ENCODE measurements around the gene ANKS1B. TPM values are rescaled to one million over a fixed set of nuclear protein-coding genes. Genes with fewer than 3 reads are reported as not detected.
"Not testable (repeated sequence)": the region's sequence is repeated elsewhere in the genome, so short reads cannot be mapped to it uniquely, and the experiment has no call there.

Gene ANKS1B
- total RNA-seq, 8 experiments from 2014 or later = 4.4 to 49.1 (median 14.2) TPM

- WGBS, 10 experiments = 33 to 100% (median 76%) methylated on average over 1 to 2 of the region's 2 CpGs; no CpG with 5 or more reads in 2 of the 10 experiments
- ATAC-seq (replicated peaks in 6 of 8) = no peak
These were observed 1137.5 kb downstream of the ANKS1B start for GRCh38 chr12:98847242-98847641.

GRCh38 chr12:98845957-98846356 lies 1138.8 kb downstream of the ANKS1B start:
- no peaks in the 10 kb centered on the region for H3K4me1 ChIP-seq (replicated peaks in 1 of 2)
- in situ Hi-C loops (cut with MboI; ENCODE audit: low pct_unique_long_range_greater_than_20kb in 2 of 9, low sequenced_read_pairs in 9 of 9, unreplicated experiment in 9 of 9) = no loop called here
- peak in 2 of 8 experiments; percentile 38 to 59 for ATAC-seq (replicated peaks in 6 of 8)
- H3K27ac ChIP-seq = no peak overlapping the region
- H3K4me3 ChIP-seq = no peak overlapping the region

More at GRCh38 chr12:98847242-98847641, 1137.5 kb downstream of the ANKS1B start:
- Histone ChIP-seq H3K4me3 (no peak overlapping the region), H3K27ac (no peak overlapping the region), H3K4me1 (replicated peaks in 1 of 2) (no peaks in the 10 kb centered on the region)
- in situ Hi-C loops (cut with MboI; ENCODE audit: low pct_unique_long_range_greater_than_20kb in 2 of 9, low sequenced_read_pairs in 9 of 9, unreplicated experiment in 9 of 9) = no loop called here

- Histone ChIP-seq H3K27ac (no peak overlapping the region), H3K4me3 (no peak overlapping the region), H3K4me1 (replicated peaks in 1 of 2) (no peaks in the 10 kb centered on the region)
- in situ Hi-C loops (cut with MboI; ENCODE audit: low pct_unique_long_range_greater_than_20kb in 2 of 9, low sequenced_read_pairs in 9 of 9, unreplicated experiment in 9 of 9) = no loop called here
- 6 to 100% (median 91%) methylated on average over 1 to 3 of the region's 3 CpGs for WGBS, 10 experiments
- ATAC-seq (replicated peaks in 6 of 8) = no peak
These were observed 1144.4 kb downstream of the ANKS1B start for GRCh38 chr12:98840325-98840724.

GRCh38 chr12:98838231-98838647 lies 1146.5 kb downstream of the ANKS1B start:
- H3K4me1 ChIP-seq (replicated peaks in 1 of 2) = no peaks in the 10 kb centered on the region
- peak in 3 of 8 experiments; percentile 46 to 75 (median 65) for ATAC-seq (replicated peaks in 6 of 8)
- 0 to 85% (median 58%) methylated on average over 1 to 7 of the region's 7 CpGs; no CpG with 5 or more reads in 1 of the 10 experiments for WGBS, 10 experiments
- no peak overlapping the region for H3K4me3 ChIP-seq
- in situ Hi-C loops (cut with MboI; ENCODE audit: low pct_unique_long_range_greater_than_20kb in 2 of 9, low sequenced_read_pairs in 9 of 9, unreplicated experiment in 9 of 9) = no loop called here
- H3K27ac ChIP-seq = no peak overlapping the region

- WGBS, 10 experiments = 43 to 100% (median 86%) methylated on average over 1 to 10 of the region's 12 CpGs; no CpG with 5 or more reads in 1 of the 10 experiments
- H3K4me1 ChIP-seq (replicated peaks in 1 of 2); in situ Hi-C loops (cut with MboI; ENCODE audit: low pct_unique_long_range_greater_than_20kb in 2 of 9, low sequenced_read_pairs in 9 of 9, unreplicated experiment in 9 of 9); H3K27ac ChIP-seq; H3K4me3 ChIP-seq; ATAC-seq (replicated peaks in 6 of 8): not testable (repeated sequence)
These were observed 1147.5 kb downstream of the ANKS1B start for GRCh38 chr12:98837134-98837752.

GRCh38 chr12:98830657-98831056 lies 1154.1 kb downstream of the ANKS1B start:
- no peak overlapping the region for H3K27ac ChIP-seq
- no peaks in the 10 kb centered on the region for H3K4me1 ChIP-seq (replicated peaks in 1 of 2)
- ATAC-seq (replicated peaks in 6 of 8) = no peak
- in situ Hi-C loops (cut with MboI; ENCODE audit: low pct_unique_long_range_greater_than_20kb in 2 of 9, low sequenced_read_pairs in 9 of 9, unreplicated experiment in 9 of 9) = no loop called here
- H3K4me3 ChIP-seq = no peak overlapping the region
- 60 to 96% (median 81%) methylated on average over 1 to 7 of the region's 7 CpGs; no CpG with 5 or more reads in 1 of the 10 experiments for WGBS, 10 experiments

- in situ Hi-C loops (cut with MboI; ENCODE audit: low pct_unique_long_range_greater_than_20kb in 2 of 9, low sequenced_read_pairs in 9 of 9, unreplicated experiment in 9 of 9) = no loop called here
- H3K4me1 ChIP-seq (replicated peaks in 1 of 2) = no peaks in the 10 kb centered on the region
- WGBS, 10 experiments = 26 to 96% (median 65%) methylated on average over 3 to 8 of the region's 8 CpGs; no CpG with 5 or more reads in 2 of the 10 experiments
- peak in 1 of 8 experiments; percentile 79 for ATAC-seq (replicated peaks in 6 of 8)
- H3K27ac ChIP-seq = no peak overlapping the region
- no peak overlapping the region for H3K4me3 ChIP-seq
These were observed 1155.7 kb downstream of the ANKS1B start for GRCh38 chr12:98828802-98829600.

GRCh38 chr12:98823012-98823411 lies 1161.7 kb downstream of the ANKS1B start:
- no peak for ATAC-seq (replicated peaks in 6 of 8)
- in situ Hi-C loops (cut with MboI; ENCODE audit: low pct_unique_long_range_greater_than_20kb in 2 of 9, low sequenced_read_pairs in 9 of 9, unreplicated experiment in 9 of 9) = no loop called here
- Histone ChIP-seq H3K4me1 (replicated peaks in 1 of 2) (no peaks in the 10 kb centered on the region), H3K4me3 (no peak overlapping the region), H3K27ac (no peak overlapping the region)
- WGBS, 10 experiments = 62 to 100% (median 93%) methylated on average over 3 to 5 of the region's 5 CpGs; no CpG with 5 or more reads in 1 of the 10 experiments

GRCh38 chr12:98821866-98822265 lies 1162.9 kb downstream of the ANKS1B start:
- ATAC-seq (replicated peaks in 6 of 8) = no peak
- 30 to 100% (median 80%) methylated on average over 1 to 3 of the region's 3 CpGs; no CpG with 5 or more reads in 2 of the 10 experiments for WGBS, 10 experiments
- in situ Hi-C loops (cut with MboI; ENCODE audit: low pct_unique_long_range_greater_than_20kb in 2 of 9, low sequenced_read_pairs in 9 of 9, unreplicated experiment in 9 of 9) = no loop called here
- no peak overlapping the region for H3K27ac ChIP-seq
- H3K4me3 ChIP-seq = no peak overlapping the region
- H3K4me1 ChIP-seq (replicated peaks in 1 of 2) = no peaks in the 10 kb centered on the region

GRCh38 chr12:98821232-98821631 lies 1163.5 kb downstream of the ANKS1B start:
- ATAC-seq (replicated peaks in 6 of 8) = peak in 1 of 8 experiments; percentile 32
- in situ Hi-C loops (cut with MboI; ENCODE audit: low pct_unique_long_range_greater_than_20kb in 2 of 9, low sequenced_read_pairs in 9 of 9, unreplicated experiment in 9 of 9) = no loop called here

GRCh38 chr12:98819821-98820404 lies 1164.8 kb downstream of the ANKS1B start:
- WGBS, 10 experiments = 20 to 91% (median 72%) methylated on average over 1 to 8 of the region's 8 CpGs; no CpG with 5 or more reads in 2 of the 10 experiments
- H3K4me1 ChIP-seq (replicated peaks in 1 of 2) = no peaks in the 10 kb centered on the region
- ATAC-seq (replicated peaks in 6 of 8) = no peak
- in situ Hi-C loops (cut with MboI; ENCODE audit: low pct_unique_long_range_greater_than_20kb in 2 of 9, low sequenced_read_pairs in 9 of 9, unreplicated experiment in 9 of 9) = no loop called here
- H3K27ac ChIP-seq = no peak overlapping the region
- no peak overlapping the region for H3K4me3 ChIP-seq

More at GRCh38 chr12:98821232-98821631, 1163.5 kb downstream of the ANKS1B start:
- WGBS, 10 experiments = 0 to 90% (median 40%) methylated on average over 1 to 2 of the region's 2 CpGs; no CpG with 5 or more reads in 5 of the 10 experiments
- no peak overlapping the region for H3K4me3 ChIP-seq
- no peak overlapping the region for H3K27ac ChIP-seq
- H3K4me1 ChIP-seq (replicated peaks in 1 of 2) = no peaks in the 10 kb centered on the region

- Histone ChIP-seq H3K4me1 (replicated peaks in 1 of 2) (no peaks in the 10 kb centered on the region), H3K27ac (no peak overlapping the region), H3K4me3 (no peak overlapping the region)
- no peak for ATAC-seq (replicated peaks in 6 of 8)
- in situ Hi-C loops (cut with MboI; ENCODE audit: low pct_unique_long_range_greater_than_20kb in 2 of 9, low sequenced_read_pairs in 9 of 9, unreplicated experiment in 9 of 9) = no loop called here
- WGBS, 10 experiments = 69 to 100% (median 83%) methylated on average over 1 to 3 of the region's 3 CpGs; no CpG with 5 or more reads in 3 of the 10 experiments
These were observed 1165.7 kb downstream of the ANKS1B start for GRCh38 chr12:98819071-98819470.

- Histone ChIP-seq H3K4me3 (no peak overlapping the region), H3K27ac (no peak overlapping the region), H3K4me1 (replicated peaks in 1 of 2) (no peaks in the 10 kb centered on the region)
- in situ Hi-C loops (cut with MboI; ENCODE audit: low pct_unique_long_range_greater_than_20kb in 2 of 9, low sequenced_read_pairs in 9 of 9, unreplicated experiment in 9 of 9) = no loop called here
- WGBS, 10 experiments = 0 to 55% (median 0%) methylated on average over 1 to 2 of the region's 2 CpGs; no CpG with 5 or more reads in 2 of the 10 experiments
- ATAC-seq (replicated peaks in 6 of 8) = no peak
These were observed 1166.5 kb downstream of the ANKS1B start for GRCh38 chr12:98818239-98818638.

All from motor neuron (in vitro differentiated cells).